Measurements from ENCODE around the gene MAP3K20. TPM values are rescaled to one million over a fixed set of nuclear protein-coding genes. Genes with fewer than 3 reads are reported as not detected.

The MAP3K20 gene
- total and polyA plus RNA-seq, 2 of the 4 experiments (the other 2 are of a cell fraction), result 27.5 to 84.4 TPM

- TF ChIP-seq CEBPB (IDR thresholded peaks at IDR 0.05; ENCODE audit: low read depth, low read length) (no peak), MAFK (IDR thresholded peaks at IDR 0.05; ENCODE audit: low read depth, low read length) (no peak), RAD21 (IDR thresholded peaks at IDR 0.05; ENCODE audit: low read length) (no peak), FOS (IDR thresholded peaks at IDR 0.05; ENCODE audit: low read depth, low read length) (no peak), MXI1 (IDR thresholded peaks at IDR 0.05; ENCODE audit: borderline replicate concordance, low read depth, low read length) (no peak), SMC3 (IDR thresholded peaks at IDR 0.05; ENCODE audit: low read depth, low read length) (no peak), BHLHE40 (IDR thresholded peaks at IDR 0.05; ENCODE audit: low read depth, low read length) (no peak), RCOR1 (IDR thresholded peaks at IDR 0.05; ENCODE audit: insufficient replicate concordance, low read length) (no peak), CHD1 (IDR thresholded peaks at IDR 0.05; ENCODE audit: low read depth, low read length) (no peak), RFX5 (IDR thresholded peaks at IDR 0.05; ENCODE audit: low read depth, low read length) (no peak)
- TF ChIP-seq, protein P1, sequence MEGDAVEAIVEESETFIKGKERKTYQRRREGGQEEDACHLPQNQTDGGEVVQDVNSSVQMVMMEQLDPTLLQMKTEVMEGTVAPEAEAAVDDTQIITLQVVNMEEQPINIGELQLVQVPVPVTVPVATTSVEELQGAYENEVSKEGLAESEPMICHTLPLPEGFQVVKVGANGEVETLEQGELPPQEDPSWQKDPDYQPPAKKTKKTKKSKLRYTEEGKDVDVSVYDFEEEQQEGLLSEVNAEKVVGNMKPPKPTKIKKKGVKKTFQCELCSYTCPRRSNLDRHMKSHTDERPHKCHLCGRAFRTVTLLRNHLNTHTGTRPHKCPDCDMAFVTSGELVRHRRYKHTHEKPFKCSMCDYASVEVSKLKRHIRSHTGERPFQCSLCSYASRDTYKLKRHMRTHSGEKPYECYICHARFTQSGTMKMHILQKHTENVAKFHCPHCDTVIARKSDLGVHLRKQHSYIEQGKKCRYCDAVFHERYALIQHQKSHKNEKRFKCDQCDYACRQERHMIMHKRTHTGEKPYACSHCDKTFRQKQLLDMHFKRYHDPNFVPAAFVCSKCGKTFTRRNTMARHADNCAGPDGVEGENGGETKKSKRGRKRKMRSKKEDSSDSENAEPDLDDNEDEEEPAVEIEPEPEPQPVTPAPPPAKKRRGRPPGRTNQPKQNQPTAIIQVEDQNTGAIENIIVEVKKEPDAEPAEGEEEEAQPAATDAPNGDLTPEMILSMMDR (conservative IDR thresholded peaks at IDR 0.05; ENCODE audit: low read depth, low read length), result no peak
- TF ChIP-seq, protein P2, sequence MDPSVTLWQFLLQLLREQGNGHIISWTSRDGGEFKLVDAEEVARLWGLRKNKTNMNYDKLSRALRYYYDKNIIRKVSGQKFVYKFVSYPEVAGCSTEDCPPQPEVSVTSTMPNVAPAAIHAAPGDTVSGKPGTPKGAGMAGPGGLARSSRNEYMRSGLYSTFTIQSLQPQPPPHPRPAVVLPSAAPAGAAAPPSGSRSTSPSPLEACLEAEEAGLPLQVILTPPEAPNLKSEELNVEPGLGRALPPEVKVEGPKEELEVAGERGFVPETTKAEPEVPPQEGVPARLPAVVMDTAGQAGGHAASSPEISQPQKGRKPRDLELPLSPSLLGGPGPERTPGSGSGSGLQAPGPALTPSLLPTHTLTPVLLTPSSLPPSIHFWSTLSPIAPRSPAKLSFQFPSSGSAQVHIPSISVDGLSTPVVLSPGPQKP (IDR thresholded peaks at IDR 0.05; ENCODE audit: borderline replicate concordance, low read depth, low read length), result no peak
- TF ChIP-seq, protein P3, sequence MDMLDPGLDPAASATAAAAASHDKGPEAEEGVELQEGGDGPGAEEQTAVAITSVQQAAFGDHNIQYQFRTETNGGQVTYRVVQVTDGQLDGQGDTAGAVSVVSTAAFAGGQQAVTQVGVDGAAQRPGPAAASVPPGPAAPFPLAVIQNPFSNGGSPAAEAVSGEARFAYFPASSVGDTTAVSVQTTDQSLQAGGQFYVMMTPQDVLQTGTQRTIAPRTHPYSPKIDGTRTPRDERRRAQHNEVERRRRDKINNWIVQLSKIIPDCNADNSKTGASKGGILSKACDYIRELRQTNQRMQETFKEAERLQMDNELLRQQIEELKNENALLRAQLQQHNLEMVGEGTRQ (IDR thresholded peaks at IDR 0.05; ENCODE audit: low read depth, low read length), result no peak
- no peaks in the 10 kb centered on the region for H3K27me3 ChIP-seq (ENCODE audit: control insufficient read depth, insufficient read depth, low read length)
- H2BK120ac ChIP-seq (ENCODE audit: low read depth, low read length), result no peak overlapping the region
- dilution Hi-C loops (cut with HindIII; ENCODE audit: low sequenced_read_pairs, unreplicated experiment), result no loop called here
- no peak overlapping the region for H4K91ac ChIP-seq (ENCODE audit: insufficient read depth, low read depth, low read length)
- WGBS, 2 experiments (ENCODE audit: extremely low coverage in 2 of 2, insufficient read length in 1 of 2), result no CpG with 5 or more reads among the region's 8 CpGs
- intact Hi-C loops (cut with micrococcal nuclease), result no loop called here
- H3K27ac ChIP-seq (ENCODE audit: insufficient read depth, low read length), result no peak overlapping the region
- H3K4ac ChIP-seq (ENCODE audit: low read depth, low read length), result no peak overlapping the region
- no peak overlapping the region for H2BK15ac ChIP-seq (ENCODE audit: low read depth, low read length)
- in situ Hi-C loops (cut with MboI; ENCODE audit: low sequenced_read_pairs), result no loop called here
- ChIA-PET POLR2A (ENCODE audit: unreplicated experiment) (no interaction called here), CTCF (no interaction called here)
- no peaks in the 10 kb centered on the region; a peak in 1 of 4 replicates for H3K79me1 ChIP-seq (ENCODE audit: low read depth in 1 of 2, low read length in 2 of 2)
- no peak overlapping the region for H3K14ac ChIP-seq (replicated peaks; ENCODE audit: low read depth, low read length)
- no peak overlapping the region for H3K18ac ChIP-seq (ENCODE audit: low read depth, low read length)
- no peak overlapping the region for H2BK5ac ChIP-seq (ENCODE audit: low read depth, low read length, poor library complexity, severe bottlenecking)
- no peak overlapping the region for H2BK20ac ChIP-seq (ENCODE audit: low read depth, low read length)
- H4K20me1 ChIP-seq (ENCODE audit: insufficient read depth, low read length), result no peaks in the 10 kb centered on the region
- BruUV-seq (replicated peaks), result no TSS peak
- H3K9ac ChIP-seq (ENCODE audit: low read depth, low read length), result no peak overlapping the region
- no peak overlapping the region for H2AFZ ChIP-seq (replicated peaks; ENCODE audit: low read length, poor library complexity)
- no peaks in the 10 kb centered on the region; the same call in 1 of the 2 replicates for H3K4me1 ChIP-seq (ENCODE audit: control insufficient read depth, insufficient read depth, low read length)
- H3K9me1 ChIP-seq (ENCODE audit: insufficient read depth, low read length), result no peaks in the 10 kb centered on the region
- ATAC-seq (ENCODE audit: low read depth) (no peak), DNase-seq (no peak)
- no peak overlapping the region for H4K5ac ChIP-seq (ENCODE audit: low read depth, low read length)
- H3K23ac ChIP-seq (ENCODE audit: low read depth, low read length), result no peak overlapping the region
- H3K56ac ChIP-seq (ENCODE audit: extremely low read depth, insufficient read depth, low read length), result no peak overlapping the region
- no peak overlapping the region for H2AK5ac ChIP-seq (ENCODE audit: low read depth, low read length)
- no peak overlapping the region for H2AK9ac ChIP-seq (replicated peaks; ENCODE audit: low read depth, low read length, poor library complexity)
- H3K9me3 ChIP-seq (ENCODE audit: control insufficient read depth, insufficient read depth, low read length), result no peaks in the 10 kb centered on the region
- no peak overlapping the region for H3K4me3 ChIP-seq (ENCODE audit: insufficient read depth, low read depth, low read length)
- H3K4me2 ChIP-seq (ENCODE audit: low read depth, low read length), result no peak overlapping the region
- no peak overlapping the region for H4K8ac ChIP-seq (ENCODE audit: low read depth in 2 of 2, low read length in 2 of 2)
- peaks cover 4% of the 10 kb centered on the region for H3K36me3 ChIP-seq (ENCODE audit: control insufficient read depth, insufficient read depth, low read length)
Measured at GRCh38 chr2:173249661-173250641, 174.3 kb downstream of the MAP3K20 start.
